ENCODE data around the gene CDC42BPB.

GRCh38 chr14:103100281-103101121 lies 43.2 kb upstream of the CDC42BPB start:
- no peak for TF ChIP-seq CTCF (IDR thresholded peaks at IDR 0.05)
- no peak for TF ChIP-seq EZH2phosphoT487 (IDR thresholded peaks at IDR 0.05)

Data from neural progenitor cell (in vitro differentiated cells).